Liver (tissue), 3 donors: ENCODE data around the gene ORC5.

ENCODE experiments used
- CTCF ChIP-seq: fragments of 150-350 bp; IDR thresholded peaks from 2 replicates; pipeline ENCODE4 v1.5.1; 2017; ENCODE audit warnings: improper control_type of control experiment, low read depth, low read length; ENCODE audit not compliant: missing input control
- EGR1 ChIP-seq, 2 donors: IDR thresholded peaks; 2 replicates each; pipeline ENCODE4 v1.6.1; 2016 to 2018; ENCODE audit warnings: antibody characterized with exemption in 2 of 2, low read depth in 2 of 2
- JUND ChIP-seq, 2 donors: IDR thresholded peaks; 2 replicates each; pipeline ENCODE4 v1.6.1; 2016; ENCODE audit warnings: antibody characterized with exemption in 2 of 2
- RAD21 ChIP-seq, 2 donors: IDR thresholded peaks; 2 replicates each; pipeline ENCODE4 v1.6.1; 2016; ENCODE audit warnings: antibody characterized with exemption in 2 of 2, mild to moderate bottlenecking in 2 of 2
- REST ChIP-seq: IDR thresholded peaks from 2 replicates; pipeline ENCODE4 v1.6.1; 2016; ENCODE audit warnings: antibody characterized with exemption, mild to moderate bottlenecking
- RXRA ChIP-seq, 2 donors: IDR thresholded peaks; 2 replicates each; pipeline ENCODE4 v1.6.1; 2017 to 2018; ENCODE audit warnings: antibody characterized with exemption in 2 of 2, mild to moderate bottlenecking in 1 of 2
- YY1 ChIP-seq: IDR thresholded peaks from 2 replicates; pipeline ENCODE4 v1.6.1; 2016; ENCODE audit warnings: antibody characterized with exemption, mild to moderate bottlenecking
- donor health status: healthy.
- donor health status: healthy.

DNA sequence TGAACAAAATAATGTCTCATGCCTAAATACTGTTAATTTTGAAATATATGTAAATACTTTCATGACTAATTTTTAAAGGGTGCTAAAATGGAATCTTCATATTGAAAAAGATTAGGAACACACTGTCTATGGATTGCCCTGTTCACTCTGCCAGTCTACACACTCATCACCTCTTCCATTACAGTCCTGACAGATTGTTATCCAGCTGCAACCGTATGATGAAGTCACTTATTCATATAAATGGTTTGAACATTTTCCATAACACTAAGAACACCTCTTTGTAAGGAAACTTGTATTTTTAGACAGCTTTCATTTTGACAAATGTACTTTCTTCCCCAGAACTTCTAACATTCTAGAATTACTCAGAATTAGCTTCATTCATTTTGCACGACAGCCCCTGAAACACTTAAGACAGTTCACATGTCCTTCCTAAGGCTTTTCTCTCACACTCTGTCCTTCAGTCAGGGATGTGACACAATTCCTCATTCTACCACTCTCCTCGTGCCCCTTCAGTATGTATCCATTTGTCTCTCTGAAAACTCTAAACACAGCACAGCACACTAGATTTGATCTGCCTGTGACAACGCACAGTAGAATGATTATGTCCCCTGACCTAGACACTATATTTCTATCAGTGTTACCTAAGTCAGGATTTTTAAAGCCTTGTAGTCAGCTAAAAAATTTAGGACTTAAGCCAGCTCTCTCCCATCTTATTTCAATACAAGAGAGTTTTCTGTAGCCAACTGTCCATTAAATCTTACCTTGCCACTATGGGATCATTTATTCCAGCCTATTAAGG is 71.9 kb downstream of the ORC5 start:
- TF ChIP-seq CTCF, result no peak
- no peak for TF ChIP-seq JUND (IDR thresholded peaks at IDR 0.05)
- no peak for TF ChIP-seq EGR1 (IDR thresholded peaks at IDR 0.05; ENCODE audit: low read depth in 2 of 2)
- no peak for TF ChIP-seq REST
- no peak for TF ChIP-seq RXRA (IDR thresholded peaks at IDR 0.05)
- no peak for TF ChIP-seq YY1
- no peak for TF ChIP-seq RAD21 (IDR thresholded peaks at IDR 0.05)
